ENCODE data around the gene MBOAT1.

GRCh38 chr6:20236909-20237600 lies 24.8 kb upstream of the MBOAT1 start:
- TF ChIP-seq CTCF (IDR thresholded peaks at IDR 0.05; ENCODE audit: insufficient read depth, low read length) (no peak), REST (IDR thresholded peaks at IDR 0.05; ENCODE audit: insufficient replicate concordance, low read depth) (no peak), POLR2AphosphoS5 (IDR thresholded peaks at IDR 0.05; ENCODE audit: low read depth) (no peak)

Measured in HL-60 (cell line).